ENCODE measurements around the gene MKNK2.

MKNK2 gene

GRCh38 chr19:2056837-2057192, 5.8 kb upstream of the MKNK2 start:
- DNase-seq = no peak

- no peak for DNase-seq
These were observed 5.1 kb upstream of the MKNK2 start for GRCh38 chr19:2055931-2056836.

- DNase-seq = no peak
These were observed 3.7 kb upstream of the MKNK2 start for GRCh38 chr19:2054763-2055162.

GRCh38 chr19:2053601-2054389, 2.8 kb upstream of the MKNK2 start:
- no peak for DNase-seq

GRCh38 chr19:2051773-2052704, 995 bp upstream of the MKNK2 start:
- DNase-seq = peak in 1 of 2 experiments; percentile 22

- no peak for DNase-seq
These were observed 574 bp downstream of the MKNK2 start for GRCh38 chr19:2050349-2050990.

- DNase-seq = peak; percentile 47 to 52
These were observed 1.2 kb downstream of the MKNK2 start for GRCh38 chr19:2049741-2050348.

- no peak for DNase-seq
These were observed 1.9 kb downstream of the MKNK2 start for GRCh38 chr19:2048959-2049740.

GRCh38 chr19:2048104-2048958, 2.7 kb downstream of the MKNK2 start:
- no peak for DNase-seq

GRCh38 chr19:2047449-2048103, 3.5 kb downstream of the MKNK2 start:
- no peak for DNase-seq

- DNase-seq = no peak
These were observed 4.0 kb downstream of the MKNK2 start for GRCh38 chr19:2047076-2047448.

- DNase-seq = no peak
These were observed 4.8 kb downstream of the MKNK2 start for GRCh38 chr19:2046046-2046907.

GRCh38 chr19:2045501-2046045, 5.5 kb downstream of the MKNK2 start:
- no peak for DNase-seq

GRCh38 chr19:2044709-2045500, 6.1 kb downstream of the MKNK2 start:
- no peak for DNase-seq

GRCh38 chr19:2043961-2044708, 6.9 kb downstream of the MKNK2 start:
- no peak for DNase-seq

- DNase-seq = no peak
These were observed 7.8 kb downstream of the MKNK2 start for GRCh38 chr19:2043251-2043641.
